GDM1 (cell line): Measurements from ENCODE around the gene FAM236D.
"Not testable (repeated sequence)": the region's sequence is repeated elsewhere in the genome, so short reads cannot be mapped to it uniquely, and the experiment has no call there.

ENCODE experiments used
- DNase-seq: peaks from one replicate; lab custom pipeline; 2025; lab: John Stamatoyannopoulos, UW

Gene FAM236D

DNA sequence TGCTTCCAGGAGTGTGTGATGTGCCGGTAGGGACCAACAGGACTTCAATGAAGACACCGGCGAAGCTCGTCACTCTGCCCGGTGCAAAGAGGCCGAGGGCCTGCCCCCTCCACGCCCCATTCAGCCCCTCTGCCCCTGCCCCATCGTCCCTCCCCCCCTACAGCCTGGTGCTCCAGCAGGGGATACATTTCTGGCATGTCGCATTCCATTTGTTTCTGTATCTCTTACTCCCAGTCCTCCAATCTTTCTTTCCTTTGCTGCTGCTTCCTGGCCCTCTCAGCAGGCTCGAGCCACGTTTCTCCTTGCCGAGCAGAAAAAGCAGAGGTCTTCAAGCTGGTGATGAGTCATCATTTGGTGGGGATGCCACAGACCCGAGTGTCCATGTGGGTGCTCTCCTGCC is at the start of gene FAM236D:
FAM236D (minus strand) TSS at position 101 of the 400 bp plus-strand sequence; CDS start at position 1, 100 bp downstream.
- DNase-seq, result not testable (repeated sequence)

DNA sequence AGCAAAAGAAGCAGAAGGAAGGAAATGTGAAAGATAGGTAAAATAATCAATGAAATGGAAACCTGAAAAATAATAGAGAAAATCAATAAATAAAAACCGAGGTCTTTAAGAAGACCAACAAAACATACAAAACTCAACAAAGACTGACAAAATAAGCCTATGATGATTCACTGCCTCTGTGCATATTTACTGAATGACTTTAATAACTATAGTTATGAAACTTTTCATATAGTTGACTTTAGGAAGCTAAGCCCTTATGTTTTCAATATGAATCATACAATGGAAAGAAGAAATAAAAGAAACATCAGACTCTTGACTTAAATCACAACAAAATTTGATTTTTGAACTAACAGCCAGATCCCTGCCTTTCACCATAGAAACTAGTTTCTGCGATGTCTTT is 29.5 kb upstream of the FAM236D start:
- DNase-seq, result not testable (repeated sequence)

DNA sequence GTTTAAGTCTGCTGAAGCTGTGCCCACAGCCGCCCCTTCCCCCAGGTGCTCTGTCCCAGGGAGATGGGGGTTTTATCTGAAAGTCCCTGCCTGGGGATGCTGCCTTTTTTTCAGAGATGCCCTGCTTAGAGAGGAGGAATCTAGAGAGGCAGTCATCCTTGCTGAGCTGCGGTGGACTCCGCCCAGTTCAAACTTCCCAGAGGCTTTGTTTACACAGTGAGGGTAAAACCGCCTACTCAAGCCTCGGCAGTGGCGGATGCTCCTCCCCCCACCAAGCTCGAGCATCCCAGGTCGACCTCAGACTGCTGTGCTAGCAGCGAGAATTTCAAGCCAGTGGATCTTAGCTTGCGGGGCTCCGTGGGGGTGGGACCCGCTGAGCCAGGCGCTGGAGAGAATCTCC is 22.7 kb upstream of the FAM236D start:
- not testable (repeated sequence) for DNase-seq

DNA sequence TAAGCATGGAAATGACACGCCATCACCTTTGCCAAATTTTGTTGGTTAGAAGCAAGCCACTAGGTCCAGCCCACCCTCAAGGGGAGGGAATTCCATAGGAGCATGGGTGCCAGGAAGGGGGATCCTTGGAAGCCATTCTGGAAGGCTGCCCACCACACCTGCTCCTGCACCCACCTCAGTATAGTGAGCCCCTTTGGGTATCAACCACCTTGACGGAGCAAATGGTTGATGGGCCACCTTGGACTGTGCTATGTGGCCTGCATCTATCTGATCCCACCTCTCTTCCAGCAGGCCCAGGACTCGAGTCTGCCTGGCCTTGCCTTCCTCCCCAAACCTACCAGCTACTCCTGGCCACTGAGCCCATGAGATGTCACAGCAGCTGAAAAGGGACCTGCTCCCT is 17.6 kb downstream of the FAM236D start:
- DNase-seq, result not testable (repeated sequence)

DNA sequence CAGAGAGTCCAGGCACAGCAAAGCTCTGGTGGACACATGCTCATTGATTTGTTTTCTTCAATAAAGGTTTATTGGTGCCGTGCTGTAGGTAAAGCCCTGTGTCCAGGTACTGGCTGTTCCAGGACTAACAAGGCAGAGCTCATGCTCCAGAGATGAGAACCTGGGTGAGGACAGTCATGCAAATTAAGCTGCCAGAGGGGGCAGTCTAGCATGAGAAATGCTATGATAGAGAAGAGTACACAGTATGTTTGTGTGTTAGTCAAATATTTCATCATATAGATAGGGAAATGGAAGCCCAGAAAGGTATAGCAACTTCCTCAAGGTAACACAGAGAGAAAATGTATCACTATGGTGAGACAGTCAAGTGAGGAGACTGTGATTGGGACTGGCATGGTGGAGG is 19.9 kb downstream of the FAM236D start:
- DNase-seq, result not testable (repeated sequence)

DNA sequence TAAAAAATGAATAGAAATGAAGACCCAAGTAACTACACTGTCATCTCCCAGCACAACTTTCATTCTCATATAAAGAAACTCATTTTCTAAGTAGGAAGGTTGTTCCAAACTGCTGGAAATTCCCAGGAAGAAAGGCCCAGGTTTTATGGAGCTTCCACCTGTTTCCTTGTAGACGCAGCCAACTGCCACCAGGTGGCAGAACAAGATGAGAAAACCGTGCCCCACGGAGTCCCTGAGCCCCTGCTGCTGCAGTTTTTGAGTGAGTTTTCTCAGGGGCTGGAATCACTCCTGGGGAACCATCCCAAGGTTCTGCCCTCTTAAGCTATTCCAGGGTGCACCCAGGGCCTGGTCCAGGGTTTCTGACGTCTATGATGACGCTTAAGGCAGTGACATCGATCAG is 24.0 kb downstream of the FAM236D start:
- not testable (repeated sequence) for DNase-seq

DNA sequence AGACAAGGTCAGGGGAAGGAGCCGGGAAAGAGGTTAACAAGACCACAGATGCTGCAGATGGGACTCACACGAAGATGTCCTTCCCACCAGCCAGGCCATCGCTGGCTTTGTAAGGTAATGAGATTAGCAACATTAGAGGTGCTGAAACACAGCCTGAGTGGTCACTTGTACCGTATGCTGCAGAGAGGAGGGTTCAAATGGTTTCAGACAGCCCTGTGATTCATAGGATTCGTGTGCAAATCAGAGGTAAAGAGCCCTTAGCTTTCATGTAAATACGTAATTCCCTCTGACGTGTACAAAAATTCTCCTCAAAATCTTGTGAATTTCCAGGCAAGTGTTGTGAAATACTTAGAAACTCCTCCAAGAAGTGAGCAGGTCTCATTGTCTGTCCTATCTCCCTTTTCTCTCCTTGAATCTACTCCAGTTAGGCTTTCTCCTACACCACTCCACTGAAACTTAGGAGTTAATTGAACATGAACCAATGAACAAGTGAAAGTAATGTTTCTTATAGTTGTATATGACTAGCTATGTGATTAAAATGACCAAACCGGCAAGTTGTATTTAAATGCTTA is 24.6 kb downstream of the FAM236D start:
- not testable (repeated sequence) for DNase-seq

DNA sequence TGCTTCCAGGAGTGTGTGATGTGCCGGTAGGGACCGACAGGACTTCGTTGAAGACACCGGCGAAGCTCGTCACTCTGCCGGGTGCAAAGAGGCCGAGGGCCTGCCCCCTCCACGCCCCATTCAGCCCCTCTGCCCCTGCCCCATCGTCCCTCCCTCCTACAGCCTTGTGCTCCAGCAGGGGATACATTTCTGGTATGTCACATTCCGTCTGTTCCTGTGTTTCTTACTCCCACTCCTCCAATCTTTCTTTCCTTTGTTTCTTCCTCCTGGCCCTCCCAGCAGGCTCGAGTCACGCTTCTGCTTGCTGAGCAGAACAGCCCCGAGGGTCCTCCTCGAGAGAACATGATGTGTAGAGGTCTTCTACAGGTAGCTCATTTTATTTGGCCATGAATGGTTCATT is 25.4 kb downstream of the FAM236D start, which contains the start of gene FAM236B:
FAM236B (minus strand) TSS at position 101 of the 400 bp plus-strand sequence; CDS start at position 1, 100 bp downstream.
- DNase-seq, result not testable (repeated sequence)

DNA sequence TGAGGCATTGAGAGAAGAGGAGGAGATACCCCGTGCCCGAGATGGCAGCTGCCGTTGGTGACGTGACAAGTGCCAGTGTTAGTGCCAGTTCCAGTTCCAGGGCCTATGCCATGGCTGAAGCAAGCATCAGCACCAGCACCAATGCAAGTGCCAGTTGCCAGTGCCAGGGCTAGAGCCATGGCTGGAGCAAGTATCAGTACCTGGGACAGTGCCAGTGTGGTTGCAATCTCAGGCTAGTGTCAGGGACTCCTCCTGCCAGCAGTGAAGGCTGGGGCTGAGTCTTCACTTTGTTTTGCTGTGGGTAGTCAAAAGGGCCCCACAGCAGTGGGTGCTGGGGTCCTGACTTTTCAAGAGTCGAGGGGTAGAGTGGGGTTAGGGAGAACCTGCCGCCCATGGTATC is 29.9 kb downstream of the FAM236D start:
- not testable (repeated sequence) for DNase-seq

DNA sequence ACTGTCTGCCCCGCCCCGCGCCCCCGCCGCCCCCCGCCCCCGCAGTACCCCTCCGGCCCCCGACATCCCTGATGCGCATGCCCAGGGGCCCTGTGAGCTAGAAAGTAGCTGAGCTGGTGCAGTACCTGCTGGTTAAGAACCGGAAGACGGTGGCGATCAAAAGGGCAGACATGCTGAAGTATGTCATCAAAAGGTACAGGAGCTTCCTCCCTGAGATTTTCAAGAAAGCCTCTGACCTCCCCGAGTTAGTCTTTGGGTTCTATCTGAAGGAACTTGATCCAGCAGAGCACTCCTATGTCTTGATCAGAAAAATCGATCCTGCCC is 30.6 kb downstream of the FAM236D start:
- DNase-seq, result not testable (repeated sequence)

DNA sequence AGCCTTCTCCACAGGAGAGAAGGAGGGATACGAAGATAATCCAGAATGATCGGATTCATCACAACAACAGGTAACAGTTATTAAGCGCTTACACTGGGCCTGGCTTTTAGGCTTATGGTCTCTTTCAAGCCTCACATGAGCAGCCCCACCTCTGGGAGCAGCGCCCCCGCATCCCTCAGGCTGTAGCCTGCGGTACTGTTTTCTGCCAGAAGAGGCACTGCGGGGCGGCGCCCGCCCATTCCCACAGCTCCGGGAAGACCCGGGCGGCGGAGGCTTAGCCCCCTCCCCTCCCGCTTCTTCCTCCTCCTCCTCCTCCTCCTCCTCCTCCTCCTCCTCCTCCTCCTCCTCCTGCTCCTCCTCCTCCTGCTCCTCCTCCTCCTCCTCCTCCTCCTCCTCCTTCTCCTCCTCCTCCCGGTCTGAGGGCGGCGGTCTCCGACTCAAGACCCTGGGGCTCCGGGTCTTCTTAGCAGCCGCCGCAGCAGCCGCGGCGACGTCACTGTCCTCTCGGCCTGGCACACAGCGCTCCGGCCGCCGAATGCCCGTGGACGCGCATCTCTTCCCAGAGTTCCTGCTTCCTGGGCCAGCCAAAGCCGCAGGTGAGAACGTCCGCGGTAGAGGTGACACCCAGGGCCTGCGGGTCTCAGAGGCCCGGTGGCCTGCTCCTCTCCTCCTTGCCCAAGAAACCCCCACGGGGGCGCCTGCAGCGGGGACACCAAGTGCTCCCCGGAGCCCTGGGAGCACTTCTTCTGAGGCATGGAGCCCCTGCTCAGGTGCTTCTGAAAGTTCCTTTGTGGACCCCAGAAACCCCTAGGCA is 31.1 kb downstream of the FAM236D start, which contains the start of gene DMRTC1B:
DMRTC1B (plus strand) TSS at position 238 of the 814 bp plus-strand sequence. CDS start 68,246 bp downstream, outside the sequence.
- not testable (repeated sequence) for DNase-seq

DNA sequence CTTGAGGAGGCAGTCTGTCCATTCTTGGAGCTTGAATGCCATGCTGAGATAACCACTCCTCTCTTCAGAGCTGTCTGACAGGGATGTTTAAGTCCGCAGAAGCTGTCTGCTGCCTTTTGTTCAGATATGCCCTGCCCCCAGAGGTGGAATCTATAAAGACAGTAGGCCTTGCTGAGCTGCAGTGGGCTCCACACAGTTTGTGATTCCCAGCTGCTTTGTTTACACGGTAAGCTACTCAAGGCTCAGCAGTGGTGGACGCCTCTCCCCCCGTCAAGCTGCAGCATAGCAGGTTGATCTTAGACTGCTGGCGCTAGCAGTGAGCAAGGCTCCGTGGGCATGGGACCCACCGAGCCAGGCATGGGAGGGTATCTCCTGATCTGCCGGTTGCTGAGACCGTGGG is 47.6 kb downstream of the FAM236D start:
- not testable (repeated sequence) for DNase-seq
